ENCODE data around the gene CDH4.

Gene CDH4

DNA sequence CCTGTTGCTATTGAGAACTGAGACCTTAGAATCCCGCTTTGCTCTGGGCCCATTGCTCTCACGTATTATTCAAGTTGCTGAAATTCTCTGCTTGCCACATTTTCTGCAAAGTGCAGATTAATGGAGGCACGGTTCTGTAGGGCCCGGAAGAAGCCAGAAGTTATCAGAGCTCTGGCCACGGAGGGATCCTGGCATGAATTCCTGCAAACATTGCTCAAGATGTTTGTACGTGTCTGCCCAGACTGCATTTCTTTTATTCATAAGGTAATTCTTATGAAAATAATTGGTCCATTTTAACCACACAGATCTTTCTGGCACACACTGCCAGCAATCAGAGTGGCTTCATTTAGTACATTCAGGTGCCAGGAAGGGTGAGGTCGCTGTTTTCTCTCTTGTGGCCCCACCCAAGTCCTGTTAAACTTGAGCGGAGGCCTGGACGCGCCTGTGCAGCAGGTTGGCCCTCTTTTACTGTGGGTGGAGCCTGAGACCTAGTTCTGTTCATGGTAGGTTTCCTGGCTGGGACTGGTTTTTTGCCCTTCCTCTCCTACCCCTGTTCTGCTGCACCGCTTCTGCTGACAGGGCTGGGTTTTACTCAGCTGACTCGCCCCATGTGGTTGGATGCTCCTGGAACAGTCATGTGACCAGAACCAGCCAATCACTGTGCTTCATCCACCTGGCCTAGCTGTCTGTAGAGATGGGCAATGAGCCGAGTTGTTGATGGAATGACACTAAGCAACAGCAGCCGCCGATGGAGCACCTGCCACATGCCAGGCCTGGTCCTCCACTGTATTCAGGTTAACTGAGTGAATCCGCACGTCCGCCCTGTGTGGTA, 230.2 kb downstream of the CDH4 start:
- Histone ChIP-seq H2AFZ (ENCODE audit: low read depth, low read length, severe bottlenecking) (no peak overlapping the region), H3K79me2 (ENCODE audit: insufficient read depth, low read length) (no peaks in the 10 kb centered on the region), H3K9me3 (ENCODE audit: insufficient read depth, low read length) (no peaks in the 10 kb centered on the region), H3K4me2 (ENCODE audit: low read depth, low read length, poor library complexity, severe bottlenecking) (no peak overlapping the region), H3K36me3 (ENCODE audit: low read length) (no peaks in the 10 kb centered on the region), H3F3A (ENCODE audit: insufficient read depth) (no peaks in the 10 kb centered on the region), H3K4me3 (ENCODE audit: insufficient read depth, low read length, poor library complexity, severe bottlenecking) (no peak overlapping the region), H3K9me2 (replicated peaks; ENCODE audit: insufficient read depth, low read length) (no peaks in the 10 kb centered on the region), H3K9ac (ENCODE audit: low read length) (no peak overlapping the region), H4K20me1 (ENCODE audit: low read depth, low read length) (no peaks in the 10 kb centered on the region), H3K27ac (ENCODE audit: low read depth, low read length) (no peak overlapping the region), H3K27me3 (ENCODE audit: low read length) (no peaks in the 10 kb centered on the region)
- TF ChIP-seq, protein P1, sequence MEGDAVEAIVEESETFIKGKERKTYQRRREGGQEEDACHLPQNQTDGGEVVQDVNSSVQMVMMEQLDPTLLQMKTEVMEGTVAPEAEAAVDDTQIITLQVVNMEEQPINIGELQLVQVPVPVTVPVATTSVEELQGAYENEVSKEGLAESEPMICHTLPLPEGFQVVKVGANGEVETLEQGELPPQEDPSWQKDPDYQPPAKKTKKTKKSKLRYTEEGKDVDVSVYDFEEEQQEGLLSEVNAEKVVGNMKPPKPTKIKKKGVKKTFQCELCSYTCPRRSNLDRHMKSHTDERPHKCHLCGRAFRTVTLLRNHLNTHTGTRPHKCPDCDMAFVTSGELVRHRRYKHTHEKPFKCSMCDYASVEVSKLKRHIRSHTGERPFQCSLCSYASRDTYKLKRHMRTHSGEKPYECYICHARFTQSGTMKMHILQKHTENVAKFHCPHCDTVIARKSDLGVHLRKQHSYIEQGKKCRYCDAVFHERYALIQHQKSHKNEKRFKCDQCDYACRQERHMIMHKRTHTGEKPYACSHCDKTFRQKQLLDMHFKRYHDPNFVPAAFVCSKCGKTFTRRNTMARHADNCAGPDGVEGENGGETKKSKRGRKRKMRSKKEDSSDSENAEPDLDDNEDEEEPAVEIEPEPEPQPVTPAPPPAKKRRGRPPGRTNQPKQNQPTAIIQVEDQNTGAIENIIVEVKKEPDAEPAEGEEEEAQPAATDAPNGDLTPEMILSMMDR (IDR thresholded peaks at IDR 0.05; ENCODE audit: insufficient read depth, low read length, poor library complexity, severe bottlenecking) = no peak
- TF ChIP-seq EZH2phosphoT487 (conservative IDR thresholded peaks at IDR 0.05; ENCODE audit: low read length) = no peak

- Histone ChIP-seq H3K27me3 (ENCODE audit: low read length) (no peaks in the 10 kb centered on the region), H3K9me3 (ENCODE audit: insufficient read depth, low read length) (no peaks in the 10 kb centered on the region), H3K36me3 (ENCODE audit: low read length) (no peaks in the 10 kb centered on the region), H2AFZ (ENCODE audit: low read depth, low read length, severe bottlenecking) (no peak overlapping the region), H3K4me2 (ENCODE audit: low read depth, low read length, poor library complexity, severe bottlenecking) (no peak overlapping the region), H3F3A (ENCODE audit: insufficient read depth) (no peaks in the 10 kb centered on the region), H3K9me2 (replicated peaks; ENCODE audit: insufficient read depth, low read length) (no peaks in the 10 kb centered on the region), H4K20me1 (ENCODE audit: low read depth, low read length) (no peaks in the 10 kb centered on the region), H3K79me2 (ENCODE audit: insufficient read depth, low read length) (no peaks in the 10 kb centered on the region), H3K4me3 (ENCODE audit: insufficient read depth, low read length, poor library complexity, severe bottlenecking) (no peak overlapping the region), H3K27ac (ENCODE audit: low read depth, low read length) (no peak overlapping the region), H3K9ac (ENCODE audit: low read length) (no peak overlapping the region)
- TF ChIP-seq EZH2phosphoT487 (conservative IDR thresholded peaks at IDR 0.05; ENCODE audit: low read length) = no peak
- TF ChIP-seq, protein P1 (IDR thresholded peaks at IDR 0.05; ENCODE audit: insufficient read depth, low read length, poor library complexity, severe bottlenecking) = no peak
Measured at GRCh38 chr20:61482901-61483300, 230.8 kb downstream of the CDH4 start.

- no peak overlapping the region for H3K4me2 ChIP-seq (ENCODE audit: low read depth, low read length, poor library complexity, severe bottlenecking)
- no peak overlapping the region for H3K9ac ChIP-seq (ENCODE audit: low read length)
- H3K27ac ChIP-seq (ENCODE audit: low read depth, low read length) = no peak overlapping the region
- no peaks in the 10 kb centered on the region for H3K9me3 ChIP-seq (ENCODE audit: insufficient read depth, low read length)
- H3K36me3 ChIP-seq (ENCODE audit: low read length) = no peaks in the 10 kb centered on the region
- H2AFZ ChIP-seq (ENCODE audit: low read depth, low read length, severe bottlenecking) = no peak overlapping the region
- H3K79me2 ChIP-seq (ENCODE audit: insufficient read depth, low read length) = no peaks in the 10 kb centered on the region
- H3K4me3 ChIP-seq (ENCODE audit: insufficient read depth, low read length, poor library complexity, severe bottlenecking) = no peak overlapping the region
- H3K9me2 ChIP-seq (replicated peaks; ENCODE audit: insufficient read depth, low read length) = no peaks in the 10 kb centered on the region
- TF ChIP-seq, protein P1 (IDR thresholded peaks at IDR 0.05; ENCODE audit: insufficient read depth, low read length, poor library complexity, severe bottlenecking) = no peak
- no peak for TF ChIP-seq EZH2phosphoT487 (conservative IDR thresholded peaks at IDR 0.05; ENCODE audit: low read length)
- no peaks in the 10 kb centered on the region for H3F3A ChIP-seq (ENCODE audit: insufficient read depth)
- no peaks in the 10 kb centered on the region for H4K20me1 ChIP-seq (ENCODE audit: low read depth, low read length)
- H3K27me3 ChIP-seq (ENCODE audit: low read length) = no peaks in the 10 kb centered on the region
Measured at GRCh38 chr20:61483336-61484067, 231.4 kb downstream of the CDH4 start.
